Neural progenitor cell (in vitro differentiated cells): ENCODE data around the gene ULK4. TPM values are rescaled to one million over a fixed set of nuclear protein-coding genes. Genes with fewer than 3 reads are reported as not detected.

Source experiments
- DNase-seq: peaks from one replicate; pipeline ENCODE4 v3.0.0-alpha.2; 2016; ENCODE audit warnings: low spot score
- H2AFZ ChIP-seq: fragments of 200-600 bp; sonication (generic); replicated peaks from 2 replicates; pipeline ENCODE4 v1.6.1; 2016; ENCODE audit warnings: antibody characterized with exemption
- H3F3A ChIP-seq: fragments of 200-600 bp; sonication (generic); 2 replicates; pipeline ENCODE4 v1.6.1; 2016; ENCODE audit warnings: antibody characterized with exemption, low read depth
- H3K27ac ChIP-seq: fragments of 200-600 bp; sonication (generic); 2 replicates; pipeline ENCODE4 v1.5.1; 2016; ENCODE audit warnings: mild to moderate bottlenecking
- H3K27me3 ChIP-seq: fragments of 200-600 bp; sonication (generic); 2 replicates; pipeline ENCODE4 v1.6.1; 2016; ENCODE audit warnings: mild to moderate bottlenecking, moderate library complexity
- H3K36me3 ChIP-seq: fragments of 200-600 bp; sonication (generic); 2 replicates; pipeline ENCODE4 v1.5.1; 2016
- H3K4me1 ChIP-seq: fragments of 200-600 bp; sonication (generic); 2 replicates; pipeline ENCODE4 v1.6.1; 2016; ENCODE audit warnings: mixed run types
- H3K4me2 ChIP-seq: fragments of 200-600 bp; sonication (generic); 2 replicates; pipeline ENCODE4 v1.6.1; 2016
- H3K4me3 ChIP-seq: fragments of 200-600 bp; sonication (generic); 2 replicates; pipeline ENCODE4 v1.5.1; 2016
- H3K79me2 ChIP-seq: fragments of 200-600 bp; sonication (generic); 2 replicates; pipeline ENCODE4 v1.6.1; 2016; ENCODE audit warnings: low read depth
- H3K9ac ChIP-seq: fragments of 200-600 bp; sonication (generic); 2 replicates; pipeline ENCODE4 v1.6.1; 2016
- H3K9me3 ChIP-seq: fragments of 200-600 bp; sonication (generic); 2 replicates; pipeline ENCODE4 v1.5.1; 2016; ENCODE audit warnings: low read depth
- H4K20me1 ChIP-seq: fragments of 200-600 bp; sonication (generic); 2 replicates; pipeline ENCODE4 v1.6.1; 2016; ENCODE audit warnings: low read depth
- H3K27ac Mint-ChIP-seq: 3 replicates; pipeline ENCODE4 v1.8.0; 2021; ENCODE audit warnings: mixed read lengths
- H3K27me3 Mint-ChIP-seq: 2 replicates; pipeline ENCODE4 v1.8.0; 2022; ENCODE audit warnings: low read depth, mild to moderate bottlenecking, inconsistent platforms, moderate library complexity, mixed read lengths; ENCODE audit not compliant: insufficient read depth
- H3K36me3 Mint-ChIP-seq: 3 replicates; pipeline ENCODE4 v1.8.0; 2021; ENCODE audit warnings: mixed read lengths
- H3K4me1 Mint-ChIP-seq: 3 replicates; pipeline ENCODE4 v1.8.0; 2021; ENCODE audit warnings: mixed read lengths
- H3K4me3 Mint-ChIP-seq: 3 replicates; pipeline ENCODE4 v1.8.0; 2021; ENCODE audit warnings: mild to moderate bottlenecking, moderate library complexity, mixed read lengths
- H3K9me3 Mint-ChIP-seq: 3 replicates; pipeline ENCODE4 v1.8.0; 2020; ENCODE audit warnings: mixed read lengths
- EZH2 ChIP-seq: fragments of 200-600 bp; sonication (generic); IDR thresholded peaks from 2 replicates; pipeline ENCODE4 v1.6.1; 2017; ENCODE audit warnings: antibody characterized with exemption, mild to moderate bottlenecking, moderate library complexity
- EZH2phosphoT487 ChIP-seq: fragments of 200-600 bp; sonication (generic); IDR thresholded peaks from 2 replicates; pipeline ENCODE4 v1.6.1; 2017; ENCODE audit warnings: antibody characterized with exemption
- total RNA-seq: library from RNA; depleted of rRNA; stranded (reverse); fragments of >200 nt; gene quantifications from 2 replicates; pipeline ENCODE4 v1.2.3, GENCODE V29; 2015; ENCODE audit warnings: low replicate concordance
- TF ChIP-seq, protein P1 (sequence below): fragments of 200-600 bp; sonication (generic); IDR thresholded peaks from 2 replicates; pipeline ENCODE4 v1.5.1; 2017; ENCODE audit warnings: antibody characterized with exemption, mild to moderate bottlenecking

Gene ULK4
- total RNA-seq, 1 donor from 2014 or later: 33.0 TPM

DNA sequence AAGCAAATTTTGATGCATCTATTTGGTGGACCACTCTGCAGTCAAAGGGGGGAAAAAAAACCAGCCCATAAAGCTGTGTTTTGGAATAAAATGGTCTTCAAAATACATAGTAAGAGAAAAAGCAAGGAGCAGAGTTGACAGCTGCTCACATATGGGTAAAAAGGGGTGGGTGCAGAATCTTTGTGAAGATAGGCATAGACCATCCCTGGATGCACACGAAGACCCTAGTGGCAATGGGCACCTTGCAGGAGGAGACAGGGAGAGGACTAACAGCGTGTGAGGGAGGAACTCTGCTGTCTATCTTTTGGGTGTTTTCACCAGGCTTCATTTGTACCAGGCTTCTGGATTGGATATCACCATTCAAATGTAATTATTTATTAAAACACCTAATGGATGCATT lies 718.7 kb downstream of the ULK4 start:
- Histone ChIP-seq H3K27ac (no peak overlapping the region), H2AFZ (no peak overlapping the region), H3K79me2 (peaks cover 13% of the 10 kb centered on the region), H3K4me3 (no peak overlapping the region), H3F3A (peaks cover 5% of the 10 kb centered on the region), H3K9me3 (no peaks in the 10 kb centered on the region), H3K36me3 (peaks cover 6% of the 10 kb centered on the region), H3K27me3 (no peaks in the 10 kb centered on the region), H3K9ac (no peak overlapping the region), H4K20me1 (peaks cover 19% of the 10 kb centered on the region), H3K4me2 (no peak overlapping the region), H3K4me1 (peaks cover 12% of the 10 kb centered on the region)
- H3K4me1 Mint-ChIP-seq: peaks cover 26% of the 10 kb centered on the region
- DNase-seq: no peak
- H3K36me3 Mint-ChIP-seq: peaks cover 34% of the 10 kb centered on the region
- no peak overlapping the region for H3K4me3 Mint-ChIP-seq
- H3K9me3 Mint-ChIP-seq: no peaks in the 10 kb centered on the region
- TF ChIP-seq, protein P1, sequence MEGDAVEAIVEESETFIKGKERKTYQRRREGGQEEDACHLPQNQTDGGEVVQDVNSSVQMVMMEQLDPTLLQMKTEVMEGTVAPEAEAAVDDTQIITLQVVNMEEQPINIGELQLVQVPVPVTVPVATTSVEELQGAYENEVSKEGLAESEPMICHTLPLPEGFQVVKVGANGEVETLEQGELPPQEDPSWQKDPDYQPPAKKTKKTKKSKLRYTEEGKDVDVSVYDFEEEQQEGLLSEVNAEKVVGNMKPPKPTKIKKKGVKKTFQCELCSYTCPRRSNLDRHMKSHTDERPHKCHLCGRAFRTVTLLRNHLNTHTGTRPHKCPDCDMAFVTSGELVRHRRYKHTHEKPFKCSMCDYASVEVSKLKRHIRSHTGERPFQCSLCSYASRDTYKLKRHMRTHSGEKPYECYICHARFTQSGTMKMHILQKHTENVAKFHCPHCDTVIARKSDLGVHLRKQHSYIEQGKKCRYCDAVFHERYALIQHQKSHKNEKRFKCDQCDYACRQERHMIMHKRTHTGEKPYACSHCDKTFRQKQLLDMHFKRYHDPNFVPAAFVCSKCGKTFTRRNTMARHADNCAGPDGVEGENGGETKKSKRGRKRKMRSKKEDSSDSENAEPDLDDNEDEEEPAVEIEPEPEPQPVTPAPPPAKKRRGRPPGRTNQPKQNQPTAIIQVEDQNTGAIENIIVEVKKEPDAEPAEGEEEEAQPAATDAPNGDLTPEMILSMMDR: no peak
- TF ChIP-seq EZH2phosphoT487: no peak
- no peak for TF ChIP-seq EZH2
- H3K27ac Mint-ChIP-seq: no peak overlapping the region
- H3K27me3 Mint-ChIP-seq: peaks cover 6% of the 10 kb centered on the region

DNA sequence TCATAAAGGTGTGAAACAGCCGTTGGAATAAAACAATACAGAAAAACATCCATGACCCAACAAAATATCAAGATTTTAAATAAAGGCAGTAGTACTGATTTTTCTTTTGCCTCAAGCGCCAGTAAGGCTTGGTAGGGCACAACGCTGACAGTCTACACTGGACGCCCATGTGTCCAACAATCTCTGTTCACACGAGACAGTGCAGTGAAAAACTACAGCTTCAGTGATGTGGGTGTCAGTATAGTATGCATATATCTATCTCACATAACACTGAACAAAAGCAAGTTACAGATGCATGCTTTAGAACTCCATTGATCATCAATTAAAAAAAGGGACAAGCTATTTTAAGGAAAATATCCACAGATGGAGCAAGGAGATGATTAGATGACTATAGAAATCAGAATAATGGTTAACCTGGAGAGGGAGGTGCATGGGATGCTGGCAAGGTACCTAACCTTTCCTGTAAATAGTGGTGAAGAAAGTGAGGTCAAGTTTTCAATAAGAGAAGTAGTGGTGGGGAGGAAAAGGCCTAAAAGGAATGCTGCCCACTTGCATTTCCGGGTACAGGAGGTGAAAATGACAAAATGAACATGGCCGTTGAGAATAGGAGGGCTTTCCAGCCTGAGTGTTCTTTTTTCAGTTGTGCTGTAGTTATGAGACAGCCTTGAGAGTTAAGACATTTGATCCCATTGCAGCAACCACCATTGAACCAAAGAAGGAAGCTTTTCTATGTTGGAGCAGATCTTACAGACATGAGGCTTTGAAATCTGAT lies 719.9 kb downstream of the ULK4 start:
- no peak for DNase-seq
- H3K4me3 Mint-ChIP-seq: no peak overlapping the region
- no peak overlapping the region for H3K4me2 ChIP-seq
- peaks cover 6% of the 10 kb centered on the region for H3K27me3 Mint-ChIP-seq
- H4K20me1 ChIP-seq: peaks cover 31% of the 10 kb centered on the region
- H3K4me3 ChIP-seq: no peak overlapping the region
- H3K27ac ChIP-seq: no peak overlapping the region
- no peak overlapping the region for H3K9ac ChIP-seq
- H3K4me1 Mint-ChIP-seq: peaks cover 21% of the 10 kb centered on the region
- peaks cover 12% of the 10 kb centered on the region for H3K4me1 ChIP-seq
- no peak overlapping the region for H3K27ac Mint-ChIP-seq
- peaks cover 25% of the 10 kb centered on the region for H3K79me2 ChIP-seq
- H3K27me3 ChIP-seq: no peaks in the 10 kb centered on the region
- H3K36me3 Mint-ChIP-seq: peaks cover 45% of the 10 kb centered on the region
- H3K36me3 ChIP-seq: peaks cover 16% of the 10 kb centered on the region
- peaks cover 12% of the 10 kb centered on the region for H3F3A ChIP-seq
- TF ChIP-seq, protein P1: no peak
- TF ChIP-seq EZH2phosphoT487 (no peak), EZH2 (no peak)
- no peaks in the 10 kb centered on the region for H3K9me3 Mint-ChIP-seq
- no peak overlapping the region for H2AFZ ChIP-seq
- no peaks in the 10 kb centered on the region for H3K9me3 ChIP-seq

DNA sequence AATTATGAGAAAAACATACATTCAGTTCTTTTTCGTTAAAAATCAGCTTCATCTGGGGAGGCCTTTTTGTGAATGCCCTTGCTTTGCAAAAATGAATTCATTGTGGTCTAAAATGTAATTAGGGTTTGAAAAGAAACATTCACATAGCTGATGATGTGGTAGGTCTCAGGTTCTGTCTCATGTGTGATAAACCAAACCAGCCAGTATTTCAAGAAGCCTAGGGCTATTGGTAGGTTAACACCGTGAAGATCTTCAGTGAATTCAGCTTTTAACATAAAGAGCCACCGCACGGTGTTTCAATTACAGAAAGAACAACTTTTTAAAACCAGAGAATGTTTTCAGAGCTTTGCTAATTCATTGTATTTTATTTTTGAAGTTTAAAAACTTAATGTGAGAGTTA lies 720.7 kb downstream of the ULK4 start:
- Histone ChIP-seq H3K4me2 (no peak overlapping the region), H4K20me1 (peaks cover 40% of the 10 kb centered on the region), H3F3A (peaks cover 18% of the 10 kb centered on the region), H3K27me3 (no peaks in the 10 kb centered on the region), H3K4me3 (no peak overlapping the region), H3K4me1 (peaks cover 10% of the 10 kb centered on the region), H3K9me3 (no peaks in the 10 kb centered on the region), H3K9ac (no peak overlapping the region), H3K36me3 (peaks cover 24% of the 10 kb centered on the region), H3K79me2 (peaks cover 31% of the 10 kb centered on the region), H2AFZ (no peak overlapping the region), H3K27ac (no peak overlapping the region)
- H3K27me3 Mint-ChIP-seq: peaks cover 6% of the 10 kb centered on the region
- TF ChIP-seq EZH2 (no peak), EZH2phosphoT487 (no peak)
- TF ChIP-seq, protein P1: no peak
- no peaks in the 10 kb centered on the region for H3K9me3 Mint-ChIP-seq
- DNase-seq: no peak
- H3K4me1 Mint-ChIP-seq: peaks cover 23% of the 10 kb centered on the region
- no peak overlapping the region for H3K27ac Mint-ChIP-seq
- peaks cover 51% of the 10 kb centered on the region for H3K36me3 Mint-ChIP-seq
- H3K4me3 Mint-ChIP-seq: no peak overlapping the region
